HG03378 (cell line): ENCODE data around the gene PLCZ1.
"Not testable (repeated sequence)": the region's sequence is repeated elsewhere in the genome, so short reads cannot be mapped to it uniquely, and the experiment has no call there.

Source experiments
- ATAC-seq: cut with Tn5 transposase; IDR thresholded peaks from one replicate; pipeline ENCODE4 v1.9.1; 2021; ENCODE audit warnings: mild to moderate bottlenecking, moderate library complexity; ENCODE audit not compliant: unreplicated experiment

PLCZ1 gene, protein sequence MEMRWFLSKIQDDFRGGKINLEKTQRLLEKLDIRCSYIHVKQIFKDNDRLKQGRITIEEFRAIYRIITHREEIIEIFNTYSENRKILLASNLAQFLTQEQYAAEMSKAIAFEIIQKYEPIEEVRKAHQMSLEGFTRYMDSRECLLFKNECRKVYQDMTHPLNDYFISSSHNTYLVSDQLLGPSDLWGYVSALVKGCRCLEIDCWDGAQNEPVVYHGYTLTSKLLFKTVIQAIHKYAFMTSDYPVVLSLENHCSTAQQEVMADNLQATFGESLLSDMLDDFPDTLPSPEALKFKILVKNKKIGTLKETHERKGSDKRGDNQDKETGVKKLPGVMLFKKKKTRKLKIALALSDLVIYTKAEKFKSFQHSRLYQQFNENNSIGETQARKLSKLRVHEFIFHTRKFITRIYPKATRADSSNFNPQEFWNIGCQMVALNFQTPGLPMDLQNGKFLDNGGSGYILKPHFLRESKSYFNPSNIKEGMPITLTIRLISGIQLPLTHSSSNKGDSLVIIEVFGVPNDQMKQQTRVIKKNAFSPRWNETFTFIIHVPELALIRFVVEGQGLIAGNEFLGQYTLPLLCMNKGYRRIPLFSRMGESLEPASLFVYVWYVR

DNA sequence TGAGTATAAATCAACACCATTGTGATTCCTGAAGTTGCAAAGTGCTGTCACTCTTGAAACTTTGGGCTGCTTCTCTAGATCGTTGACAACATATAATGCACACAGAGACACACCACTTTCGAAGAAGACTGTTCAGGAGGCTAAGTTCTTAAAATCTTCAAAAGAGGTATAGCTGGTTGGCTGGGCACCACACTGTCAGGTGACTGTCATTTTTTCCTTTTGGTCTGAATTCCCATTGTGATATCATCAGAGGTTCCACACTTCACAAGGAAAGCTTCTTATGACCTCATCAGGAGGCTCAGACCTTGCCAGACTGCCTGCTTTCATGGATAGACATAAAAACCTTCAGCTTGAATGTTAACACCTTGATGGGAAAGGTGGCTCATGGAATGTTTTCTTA, at the start of gene PLCZ1, which contains the start of gene CAPZA3:
TSS of gene PLCZ1 (minus strand) at position 194 of the 400 bp plus-strand sequence. CDS start 641 bp downstream, outside the sequence.
TSS of gene CAPZA3 (plus strand) at position 301 of the 400 bp plus-strand sequence. CDS start 150 bp downstream, outside the sequence.
- no peak for ATAC-seq

DNA sequence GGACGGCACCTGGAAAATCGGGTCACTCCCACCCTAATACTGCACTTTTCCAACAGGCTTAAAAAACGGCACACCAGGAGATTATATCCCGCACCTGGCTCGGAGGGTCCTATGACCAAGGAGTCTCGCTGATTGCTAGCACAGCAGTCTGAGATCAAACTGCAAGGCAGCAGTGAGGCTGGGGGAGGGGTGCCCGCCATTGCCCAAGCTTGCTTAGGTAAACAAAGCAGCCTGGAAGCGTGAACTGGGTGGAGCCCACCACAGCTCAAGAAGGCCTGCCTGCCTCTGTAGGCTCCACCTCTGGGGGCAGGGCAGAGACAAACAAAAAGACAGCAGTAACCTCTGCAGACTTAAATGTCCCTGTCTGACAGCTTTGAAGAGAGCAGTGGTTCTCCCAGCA, 47.7 kb upstream of the PLCZ1 start:
- ATAC-seq: not testable (repeated sequence)

DNA sequence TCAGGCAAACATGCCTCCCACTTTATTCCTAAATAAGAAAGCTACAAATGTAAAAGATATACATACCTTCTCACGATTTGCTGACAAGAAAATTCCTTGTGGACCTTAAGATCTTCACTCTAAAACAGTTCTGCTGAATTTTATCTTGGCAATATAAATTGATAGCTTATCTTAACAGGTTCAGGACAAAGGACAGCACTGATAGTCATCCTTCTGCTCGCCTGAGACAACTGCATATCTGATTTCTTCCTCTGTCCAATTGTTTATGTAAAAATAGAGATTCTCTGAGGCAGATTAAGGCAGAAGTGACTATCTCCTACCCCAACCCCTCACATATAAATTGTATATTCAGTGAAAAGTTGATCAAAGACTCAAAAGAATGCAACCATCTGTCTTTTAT, 45.0 kb upstream of the PLCZ1 start:
- ATAC-seq: no peak

DNA sequence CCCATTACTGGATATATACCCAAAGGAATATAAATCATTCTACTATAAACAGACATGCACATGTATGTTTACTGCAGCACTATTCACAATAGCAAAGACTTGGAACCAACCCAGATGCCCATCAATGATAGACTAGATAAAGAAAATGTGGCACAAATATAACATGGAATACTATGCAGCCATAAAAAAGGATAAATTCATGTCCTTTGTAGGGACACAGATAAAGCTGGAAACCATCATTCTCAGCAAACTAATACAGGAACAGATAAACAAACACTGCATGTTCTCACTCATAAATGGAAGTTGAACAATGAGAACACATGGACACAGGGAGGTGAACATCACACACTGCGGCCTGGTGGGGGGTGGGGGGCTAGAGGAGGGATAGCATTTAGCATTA, 28.7 kb upstream of the PLCZ1 start:
- ATAC-seq: not testable (repeated sequence)

DNA sequence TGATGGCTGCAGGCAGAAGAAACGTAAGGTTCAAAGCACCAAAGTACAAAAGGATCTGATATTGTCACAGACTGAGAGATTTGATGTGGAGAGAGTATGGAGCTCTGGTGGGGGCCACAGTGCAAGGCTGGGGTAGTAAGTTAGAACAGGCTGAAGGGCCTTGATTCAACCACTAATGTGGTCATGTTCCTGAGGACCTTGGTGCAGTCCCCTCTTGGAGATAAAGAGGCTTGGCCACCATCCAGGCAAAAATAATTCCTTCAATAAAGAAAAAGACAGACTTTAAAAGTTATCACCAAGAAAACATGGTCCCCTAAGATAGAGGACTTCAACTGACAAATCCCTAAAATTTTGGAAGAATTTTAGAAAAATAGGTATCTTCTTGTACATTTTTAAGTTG, 17.5 kb upstream of the PLCZ1 start:
- no peak for ATAC-seq

DNA sequence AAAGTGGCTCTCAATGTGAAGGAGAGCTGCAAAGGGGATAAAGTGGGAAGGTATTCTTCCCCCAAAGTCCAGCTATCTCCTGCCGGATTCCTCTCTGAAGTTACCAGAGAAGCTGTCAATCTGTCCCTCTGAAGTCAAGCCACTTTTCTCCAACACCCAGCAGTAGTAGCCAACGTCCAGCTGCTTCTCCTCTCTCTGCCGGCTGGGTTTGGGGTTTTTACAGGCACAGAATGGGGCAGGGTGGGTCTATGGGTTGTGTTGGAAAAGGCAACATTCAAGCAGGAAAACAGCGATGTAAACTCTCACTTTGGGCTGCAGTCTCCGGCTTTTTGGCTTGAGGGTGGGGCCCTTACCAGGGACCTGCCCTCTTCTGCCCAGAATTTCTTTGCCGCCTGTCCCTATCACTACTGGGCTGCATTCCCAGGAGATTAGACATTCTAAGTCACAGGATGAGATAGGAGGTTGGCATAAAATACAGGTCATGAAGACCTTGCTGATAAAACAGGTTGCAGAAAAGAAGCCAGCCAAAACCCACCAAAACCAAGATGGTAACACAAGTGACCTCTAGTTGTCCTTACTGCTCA, 16.4 kb upstream of the PLCZ1 start:
- ATAC-seq: no peak

DNA sequence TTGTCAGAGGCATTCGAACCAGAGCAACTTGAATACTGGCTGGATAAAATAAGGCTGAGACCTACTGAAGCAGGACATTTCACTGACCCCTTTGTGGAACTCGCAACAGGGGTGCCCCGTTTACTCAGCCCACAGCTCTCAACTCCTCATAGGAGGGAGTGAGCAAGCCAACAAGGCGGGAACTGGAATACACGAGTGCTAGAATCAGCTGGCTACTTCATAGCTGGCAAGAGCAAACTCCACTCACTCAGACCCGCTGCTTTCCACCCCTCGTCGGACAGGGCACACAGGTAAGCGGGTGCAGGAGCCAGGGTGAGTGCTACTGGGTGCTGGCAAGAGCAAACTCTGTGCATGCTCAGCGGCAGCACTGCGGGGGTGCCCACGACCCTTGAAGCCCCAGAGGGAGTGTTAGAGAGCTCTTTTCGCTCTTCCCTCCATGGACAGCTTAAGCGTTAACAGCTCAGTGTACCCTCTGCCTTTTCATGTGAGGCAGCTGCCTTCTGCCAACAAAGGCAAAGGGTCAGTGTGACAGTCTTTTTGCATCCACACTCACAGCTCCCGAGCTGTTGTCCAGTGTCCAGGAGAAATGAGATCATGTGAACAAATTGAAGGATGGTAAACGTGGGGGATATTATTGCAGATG, 15.8 kb upstream of the PLCZ1 start:
- no peak for ATAC-seq

DNA sequence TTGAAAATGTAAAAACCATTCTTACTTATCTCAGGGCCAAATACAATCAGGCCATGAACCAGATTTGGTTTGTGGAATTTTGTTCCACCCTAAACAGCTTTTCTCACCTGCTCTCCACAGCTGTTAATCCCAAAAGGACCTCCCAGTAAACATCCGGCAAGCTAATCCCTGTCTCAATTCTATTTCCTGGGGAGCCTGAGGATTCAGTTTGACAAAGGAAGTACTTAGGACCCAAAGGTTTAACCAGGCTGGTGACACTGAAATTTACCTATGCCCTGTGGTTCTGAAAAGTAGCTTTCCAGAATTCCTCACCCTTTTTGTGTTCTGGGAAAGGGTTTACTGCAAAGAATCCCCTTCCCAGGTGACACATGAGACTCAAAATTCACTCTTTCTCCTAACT, 15.1 kb upstream of the PLCZ1 start:
- no peak for ATAC-seq

DNA sequence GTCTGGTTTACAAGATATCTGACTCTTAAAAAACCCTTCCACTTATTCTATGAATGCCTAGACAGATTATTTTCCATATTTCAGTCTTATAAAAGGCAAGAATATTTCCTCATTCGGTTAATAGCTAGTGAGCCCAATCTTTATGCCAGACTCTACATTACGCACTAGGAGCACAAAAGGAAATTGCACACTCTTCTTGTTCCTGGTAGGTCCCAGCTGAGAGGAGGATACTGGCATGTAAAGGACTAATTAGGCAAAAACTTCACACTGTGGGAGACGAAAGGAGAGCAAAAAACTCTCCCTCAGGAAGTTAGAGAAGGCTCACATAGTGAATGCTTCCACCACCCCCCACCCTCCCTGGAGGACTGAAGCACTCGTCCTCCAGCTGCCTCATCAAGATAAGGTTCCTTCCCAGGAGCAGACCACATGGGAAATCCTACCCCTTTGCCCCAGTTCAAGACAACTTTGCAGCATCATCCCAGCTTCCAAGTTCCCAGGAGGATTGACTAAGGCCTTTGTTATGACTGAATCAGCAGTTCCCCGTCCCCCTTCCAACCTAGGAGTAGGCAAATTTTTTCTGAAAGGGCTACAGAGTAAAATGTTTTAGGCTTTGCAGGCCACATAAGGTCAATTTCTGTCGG, 14.6 kb upstream of the PLCZ1 start:
- ATAC-seq: no peak

DNA sequence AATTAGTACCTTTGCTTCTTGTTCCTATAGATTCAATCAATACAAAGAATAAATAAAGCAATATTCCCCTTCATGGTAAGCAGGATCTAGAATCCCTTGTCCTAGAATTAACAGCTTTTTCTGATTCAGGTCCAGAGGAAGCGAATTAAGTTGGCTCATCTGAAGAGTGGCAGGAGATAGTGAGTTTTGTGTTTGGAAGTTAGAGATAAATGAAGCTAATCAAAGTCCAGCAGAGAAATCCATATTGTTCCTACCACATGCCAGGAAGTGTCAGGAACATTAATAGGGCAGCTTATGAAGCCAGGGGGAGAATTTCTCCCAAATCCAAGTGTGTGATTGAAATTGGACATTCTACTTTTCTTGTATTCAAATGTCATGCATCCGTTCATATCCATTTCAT, 14.1 kb upstream of the PLCZ1 start:
- no peak for ATAC-seq

DNA sequence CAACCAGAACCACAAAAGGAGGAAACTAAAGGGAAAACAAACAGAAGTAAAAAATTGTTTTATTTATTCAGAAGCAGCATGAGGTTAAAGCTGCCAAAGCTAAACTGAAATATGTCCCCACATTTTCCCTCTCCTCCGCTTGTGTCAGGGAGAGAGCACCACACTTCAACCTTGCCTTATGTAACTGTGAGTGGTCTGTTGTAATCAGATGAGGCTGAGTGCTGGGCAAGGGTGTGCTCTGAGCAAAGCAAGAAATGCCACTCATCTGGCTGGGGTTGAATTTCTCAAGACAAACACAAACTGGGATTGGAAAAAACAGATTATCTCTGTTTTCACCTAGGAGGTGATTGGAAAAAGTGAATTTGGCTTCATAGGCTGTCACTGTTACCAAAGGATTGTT, 12.3 kb upstream of the PLCZ1 start:
- no peak for ATAC-seq

DNA sequence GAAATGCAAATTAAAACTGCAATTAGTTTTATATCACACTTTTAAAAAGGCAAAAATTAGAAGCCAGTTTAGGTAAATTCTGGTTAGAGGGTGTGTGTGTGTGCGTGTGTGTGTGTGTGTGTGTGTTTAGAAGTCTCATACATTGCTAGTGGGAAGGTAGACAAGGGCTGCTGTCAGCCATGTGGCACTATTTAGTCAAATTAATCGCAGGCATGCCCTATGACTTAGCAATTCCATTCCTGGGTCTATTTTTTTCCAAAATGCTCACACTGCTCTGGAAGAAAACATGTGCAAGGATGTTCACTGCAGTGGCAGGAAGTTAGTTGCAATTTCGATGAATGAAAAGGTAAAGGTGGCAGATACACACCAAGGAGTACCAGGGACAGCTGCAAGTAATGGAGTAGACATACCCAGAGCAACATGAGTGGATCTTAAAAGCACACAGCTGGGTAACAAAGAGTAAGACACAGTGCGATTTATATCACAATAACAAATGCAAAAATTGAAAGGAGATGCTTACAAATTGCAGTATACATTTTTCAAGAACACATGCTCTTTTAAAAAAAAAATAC, 11.7 kb upstream of the PLCZ1 start:
- ATAC-seq: no peak

DNA sequence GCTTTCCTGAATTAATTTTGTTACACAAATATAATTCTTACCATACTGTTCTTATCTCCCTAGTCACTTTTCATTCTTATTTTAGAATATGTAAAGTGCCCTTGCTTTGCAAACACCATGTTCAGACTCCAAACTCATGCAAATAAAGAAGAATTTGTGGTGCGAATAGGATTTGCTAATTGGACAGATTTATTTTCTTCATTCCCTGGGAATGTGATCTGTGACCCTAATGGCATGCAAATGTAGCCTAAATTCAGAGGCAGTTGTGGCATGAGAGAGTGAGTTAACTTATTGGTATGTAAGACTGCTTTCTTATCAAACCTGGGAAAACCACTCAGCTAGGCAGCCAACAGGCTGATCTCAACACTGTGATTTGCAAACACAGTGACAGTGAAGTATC, 10.1 kb upstream of the PLCZ1 start:
- no peak for ATAC-seq

DNA sequence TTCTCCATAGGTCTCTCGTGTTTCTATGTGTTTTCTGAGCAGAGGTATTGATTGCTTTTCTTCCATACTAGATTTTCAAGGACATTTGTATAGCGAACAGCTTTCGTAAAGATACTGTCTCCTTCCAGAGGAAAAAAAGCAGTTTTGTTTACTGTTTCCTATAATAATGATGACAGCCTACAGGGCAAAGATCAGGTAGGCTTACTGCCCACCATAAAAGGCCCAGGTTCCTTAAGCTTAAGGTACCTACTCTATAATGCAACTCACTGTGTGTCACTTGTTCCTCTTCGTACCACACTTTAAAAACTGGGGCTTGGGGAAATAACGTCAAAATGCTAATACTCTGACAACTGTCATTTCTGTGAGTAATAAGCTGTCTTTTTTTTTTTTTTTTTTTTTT, 6.7 kb downstream of the PLCZ1 start:
- ATAC-seq: no peak

DNA sequence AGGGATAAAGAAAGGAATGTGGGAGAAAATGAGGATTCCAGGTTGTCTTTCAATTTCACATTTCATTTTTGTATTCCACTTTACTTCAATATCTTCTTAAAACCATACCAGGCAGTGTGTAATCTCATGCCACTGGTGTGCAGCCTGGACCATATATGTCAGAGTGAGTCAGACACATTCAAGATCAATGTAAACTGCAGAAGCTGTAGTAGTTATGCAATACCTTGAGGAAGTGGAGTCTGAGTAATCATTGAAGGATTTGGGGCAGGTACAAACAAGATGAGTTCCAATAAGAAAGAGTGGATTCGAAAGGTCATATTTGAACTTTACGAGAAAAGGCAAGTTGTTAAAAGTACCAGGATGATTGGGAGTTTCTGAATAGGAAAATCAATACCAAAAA, 14.1 kb downstream of the PLCZ1 start:
- no peak for ATAC-seq

DNA sequence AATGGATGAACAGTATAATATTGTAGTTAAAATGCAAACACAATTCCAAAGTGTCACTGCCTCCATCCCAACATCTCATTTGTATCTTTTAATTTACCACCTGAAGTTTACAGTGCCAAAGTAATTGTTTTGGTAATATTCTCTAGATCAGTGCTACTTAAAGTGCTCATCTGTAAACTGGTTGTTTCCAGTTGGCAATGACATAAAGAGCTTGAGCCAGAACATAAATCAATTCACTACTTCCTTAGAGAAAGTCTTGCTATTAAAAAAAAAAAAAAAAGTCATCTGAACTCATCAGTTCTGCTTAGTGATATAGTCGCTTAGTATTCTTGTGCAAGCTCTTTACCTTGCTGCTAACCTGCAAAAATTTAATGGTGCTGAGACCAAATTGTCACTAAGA, 16.4 kb downstream of the PLCZ1 start:
- no peak for ATAC-seq

DNA sequence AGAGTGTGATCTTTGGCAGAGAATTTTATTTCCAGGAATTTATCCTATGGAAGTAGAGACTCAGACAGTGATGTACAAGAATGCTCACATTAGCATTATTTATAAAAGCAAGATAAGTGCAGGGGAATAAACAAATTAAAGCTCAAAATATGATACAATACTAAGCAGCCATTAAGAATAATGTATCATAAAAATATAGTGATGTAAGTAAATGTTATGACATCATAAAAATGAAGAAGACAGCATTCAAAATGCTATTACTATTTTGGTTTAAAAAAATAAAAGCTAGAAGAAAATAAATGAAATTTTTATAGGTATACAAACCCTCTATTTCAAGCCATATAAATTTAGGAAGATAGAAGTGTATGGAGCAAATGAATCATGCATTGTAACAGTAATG, 17.1 kb downstream of the PLCZ1 start:
- no peak for ATAC-seq

DNA sequence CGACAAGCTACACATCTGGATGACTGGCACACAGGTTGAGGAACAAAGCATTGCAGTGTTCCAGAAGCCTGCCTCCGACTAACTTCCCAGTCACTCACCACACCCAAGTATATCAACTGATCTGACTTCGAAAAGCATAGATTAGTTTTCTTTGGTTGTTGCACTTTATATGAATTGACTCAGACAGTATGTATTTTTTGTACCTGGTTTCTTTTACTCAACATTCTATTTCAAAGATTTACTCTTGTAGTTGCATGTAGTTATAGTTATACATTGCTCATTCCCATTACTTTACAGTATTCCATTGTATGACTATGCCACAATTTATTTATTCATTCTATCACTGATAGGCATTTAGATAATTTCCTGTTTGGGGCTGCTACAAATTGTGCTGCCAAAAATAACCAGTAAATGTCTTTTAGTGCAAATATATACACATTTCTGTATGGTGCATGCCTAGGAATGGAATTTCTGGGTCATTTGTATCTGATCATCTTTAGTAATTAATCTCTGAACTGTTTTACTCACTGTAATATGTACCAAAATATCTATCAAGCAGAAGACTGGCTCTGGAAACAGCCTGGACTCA, 17.8 kb downstream of the PLCZ1 start:
- no peak for ATAC-seq

DNA sequence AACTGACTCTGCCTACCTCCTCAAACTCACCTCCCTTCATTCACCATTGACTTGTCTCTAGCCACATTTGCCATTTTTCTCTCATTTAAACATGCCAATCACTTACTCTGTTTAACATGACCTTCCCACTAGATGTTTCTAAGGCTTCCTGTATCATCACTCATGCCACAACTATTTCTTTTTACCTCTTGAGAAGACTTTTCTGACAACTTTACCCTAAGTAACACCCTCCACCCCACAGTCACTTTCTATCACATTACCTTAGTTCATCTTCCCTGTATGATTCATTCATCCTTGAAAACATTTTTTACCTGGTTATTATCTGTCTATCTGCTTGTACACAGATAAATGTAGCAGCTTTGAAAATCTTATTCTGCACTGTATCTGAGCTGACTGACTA, 19.4 kb downstream of the PLCZ1 start:
- ATAC-seq: no peak

DNA sequence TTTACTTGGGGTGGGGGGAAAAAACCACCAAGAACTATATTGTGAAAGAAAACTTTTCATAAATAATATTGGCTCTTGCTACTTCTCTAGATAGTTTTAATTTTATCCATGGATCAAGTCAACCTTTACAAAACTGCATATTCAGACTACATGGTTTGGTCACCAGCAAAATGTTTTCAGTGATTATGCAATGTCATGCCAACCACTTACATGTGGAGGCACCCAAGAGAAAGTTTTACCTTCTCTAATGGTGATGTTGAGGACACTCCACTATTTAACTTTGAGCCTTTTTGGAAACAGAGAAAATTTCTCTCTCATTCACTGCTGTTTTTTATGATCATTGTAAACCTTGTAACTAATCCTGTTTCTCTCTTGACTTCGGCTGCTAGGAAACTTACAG, 21.6 kb downstream of the PLCZ1 start:
- ATAC-seq: no peak
